Kidney (tissue), 14 donors: ENCODE measurements around the gene SERTAD1. TPM values are rescaled to one million over a fixed set of nuclear protein-coding genes. Genes with fewer than 3 reads are reported as not detected.

Experiments used
- DNase-seq, 5 donors: peaks; one replicate each; pipeline ENCODE4 v3.0.0-alpha.2; 2013 to 2020
- FAIRE-seq: peaks from 2 replicates; lab custom pipeline; 2012; peaks lifted over from hg19 to GRCh38; lab: Jason Lieb, UNC
- H3K27ac ChIP-seq, 2 donors: one replicate each; pipeline ENCODE4 v1.7.0; 2013; ENCODE audit warnings: low read depth in 2 of 2, low read length in 2 of 2, inconsistent platforms in 1 of 2
- H3K27me3 ChIP-seq: one replicate; pipeline ENCODE4 v1.7.1; 2013; ENCODE audit warnings: low read length, inconsistent platforms; ENCODE audit not compliant: control insufficient read depth, insufficient read depth
- H3K36me3 ChIP-seq, 3 donors: one replicate each; pipeline versions ENCODE4 v1.7.0 to v1.7.1; 2013; ENCODE audit warnings: low read length in 3 of 3, control low read depth in 1 of 3, inconsistent platforms in 1 of 3; ENCODE audit not compliant: insufficient read depth in 3 of 3, control insufficient read depth in 2 of 3
- H3K4me1 ChIP-seq, 3 donors: one replicate each; pipeline versions ENCODE4 v1.7.0 to v1.7.1; 2013; ENCODE audit warnings: low read length in 3 of 3, inconsistent platforms in 1 of 3, low read depth in 1 of 3; ENCODE audit not compliant: control insufficient read depth in 2 of 3, insufficient read depth in 2 of 3
- H3K4me3 ChIP-seq, 3 donors: one replicate each; pipeline versions ENCODE4 v1.7.0 to v1.8.1; 2013; ENCODE audit warnings: low read length in 3 of 3, control low read depth in 1 of 3, inconsistent platforms in 1 of 3
- H3K9ac ChIP-seq, 3 donors: one replicate each; pipeline versions ENCODE4 v1.7.0 to v1.7.1; 2013; ENCODE audit warnings: low read length in 3 of 3, control low read depth in 1 of 3, inconsistent platforms in 1 of 3
- H3K9me3 ChIP-seq, 3 donors: one replicate each; pipeline versions ENCODE4 v1.7.0 to v1.7.1; 2013; ENCODE audit warnings: low read length in 3 of 3, control low read depth in 1 of 3, inconsistent platforms in 1 of 3; ENCODE audit not compliant: control insufficient read depth in 2 of 3, insufficient read depth in 1 of 3
- CTCF ChIP-seq: IDR thresholded peaks from 3 replicates; pipeline ENCODE4 v1.5.1; 2012; ENCODE audit warnings: mild to moderate bottlenecking, moderate library complexity, borderline replicate concordance; ENCODE audit not compliant: insufficient read depth; ENCODE audit errors: extremely low read depth
- intact Hi-C: fragments of 100-400 bp; cut with DNase I; formaldehyde crosslinking; loops from one replicate; pipeline ENCODE4 v1.11.1; 2022
- polyA plus RNA-seq: library from polyadenylated mRNA; stranded (reverse); fragments of 350-450 nt; fragmentation: Illumina TruSeq; extraction: RNeasy Lipid Tissue Mini Kit (QIAGEN cat#74804); gene quantifications from one replicate; pipeline ENCODE4 v1.2.3, GENCODE V29; 2014; ENCODE audit warnings: low read depth, low replicate concordance; ENCODE audit not compliant: insufficient read depth
- total RNA-seq: library from RNA; stranded (reverse); fragmentation: NEBNext Ultra II Directional; extraction: Animal tissue kit (Norgen Biotek cat#: 25700); gene quantifications from one replicate; pipeline ENCODE4 v1.2.1, GENCODE V29; 2021
- donor health status: control.
- donor health status: control.
- donor health status: control.
- donor health status: control.
- donor health status: control.
- donor health status: DM: yes; HTN: yes; CAD: no.
- donor health status: Normal renal cell carcinoma (clear cell type).

SERTAD1 gene
- total and polyA plus RNA-seq, 2 donors from 2014 or later = 14.8 to 18.2 TPM

DNA sequence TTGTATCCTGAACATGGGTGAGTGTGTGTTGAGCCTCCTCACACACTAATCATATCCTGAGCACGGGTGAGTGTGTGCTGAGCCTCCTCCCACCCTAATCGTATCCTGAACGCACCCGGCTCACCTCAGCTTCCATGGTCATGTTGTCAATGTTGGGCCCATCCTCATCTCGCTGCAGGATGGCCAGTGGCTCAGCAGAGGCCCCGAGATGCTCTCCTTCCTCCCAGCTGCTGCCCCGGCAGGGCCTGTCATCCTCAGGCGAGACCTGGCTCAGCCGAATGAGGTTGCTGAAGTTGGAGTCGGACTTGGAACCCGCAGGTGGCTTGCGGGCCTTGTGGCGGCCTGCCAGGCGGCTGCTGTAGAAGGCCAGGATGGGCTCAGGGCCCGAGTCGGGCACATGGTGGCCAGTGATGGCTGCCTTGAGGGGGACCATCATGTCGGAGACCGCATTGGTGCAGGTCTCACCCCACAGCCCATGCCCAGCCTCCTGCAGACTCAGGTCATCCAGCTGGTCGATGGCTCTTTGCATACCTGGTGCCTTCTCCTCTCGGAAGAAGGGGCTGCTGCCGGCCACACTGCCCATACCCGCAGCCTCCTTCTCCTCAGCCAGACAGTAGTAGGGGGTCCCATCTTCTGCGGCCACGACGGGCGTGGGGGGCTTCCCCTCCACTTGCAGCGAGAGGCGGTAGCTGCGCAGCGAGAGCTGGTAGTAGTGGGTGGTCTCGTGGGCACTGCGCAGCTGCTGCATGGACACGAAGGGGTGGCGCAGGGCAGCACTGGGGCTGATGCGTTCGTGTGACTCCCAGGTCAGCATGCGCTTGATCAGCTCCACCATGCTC lies 45.4 kb downstream of the SERTAD1 start:
- H3K4me1 ChIP-seq = no peaks in the 10 kb centered on the region
- H3K4me3 ChIP-seq = no peak overlapping the region
- no peaks in the 10 kb centered on the region for H3K27me3 ChIP-seq
- H3K9ac ChIP-seq = no peak overlapping the region
- no peak overlapping the region for H3K27ac ChIP-seq
- no peaks in the 10 kb centered on the region for H3K9me3 ChIP-seq
- FAIRE-seq (no peak), DNase-seq (no peak)
- intact Hi-C loops = no loop called here
- H3K36me3 ChIP-seq = peaks cover 2 to 8% (median 3%) of the 10 kb centered on the region in 3 donors
- TF ChIP-seq CTCF = no peak

DNA sequence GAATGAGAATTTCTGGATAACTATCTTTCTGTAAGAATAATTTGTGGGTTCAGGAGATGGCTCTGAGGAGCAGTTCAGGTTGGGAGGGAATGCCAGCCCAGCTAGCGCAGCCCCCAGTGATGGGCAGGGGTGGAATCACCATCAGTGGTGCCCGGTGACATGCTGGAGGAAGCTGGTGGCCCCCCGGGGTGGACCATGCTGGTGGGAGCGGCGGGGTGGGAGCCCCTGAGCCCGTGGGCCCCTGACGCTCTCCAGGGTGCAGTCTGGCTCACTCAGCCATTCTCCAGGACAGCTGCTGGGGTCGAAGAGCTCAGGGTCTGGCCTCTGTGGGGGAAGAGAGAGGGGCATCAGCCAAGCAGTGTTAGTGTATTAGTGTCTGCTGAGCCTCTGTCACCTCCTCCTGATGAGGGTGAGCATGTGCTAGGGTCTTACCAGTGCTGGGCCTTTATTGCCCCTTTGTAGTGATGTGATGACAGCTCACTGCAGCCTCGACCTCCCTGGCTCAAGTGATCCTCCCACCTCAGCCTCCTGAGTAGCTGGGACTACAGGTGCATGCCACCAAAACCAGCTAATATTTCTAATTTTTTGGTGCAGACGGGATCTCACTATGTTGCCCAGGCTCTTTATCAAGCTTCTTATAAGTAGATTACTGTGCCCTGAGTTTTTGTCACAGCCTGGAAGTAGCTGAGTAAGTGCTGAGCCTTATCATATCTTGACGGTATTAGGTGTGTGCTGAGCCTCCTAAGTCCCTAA lies 46.2 kb downstream of the SERTAD1 start:
- H3K4me3 ChIP-seq = no peak overlapping the region
- TF ChIP-seq CTCF = no peak
- intact Hi-C loops = no loop called here
- no peak for FAIRE-seq
- no peak for DNase-seq
- peaks cover 2 to 8% (median 3%) of the 10 kb centered on the region in 3 donors for H3K36me3 ChIP-seq
- no peaks in the 10 kb centered on the region for H3K9me3 ChIP-seq
- no peaks in the 10 kb centered on the region for H3K4me1 ChIP-seq
- H3K27me3 ChIP-seq = no peaks in the 10 kb centered on the region
- no peak overlapping the region for H3K9ac ChIP-seq
- H3K27ac ChIP-seq = no peak overlapping the region

- Histone ChIP-seq H3K36me3 (peaks cover 5 to 15% (median 9%) of the 10 kb centered on the region in 3 donors), H3K9me3 (no peaks in the 10 kb centered on the region), H3K4me1 (no peaks in the 10 kb centered on the region), H3K27me3 (no peaks in the 10 kb centered on the region), H3K9ac (no peak overlapping the region), H3K4me3 (no peak overlapping the region), H3K27ac (no peak overlapping the region)
- intact Hi-C loops = no loop called here
- no peak for TF ChIP-seq CTCF
- no peak for FAIRE-seq
- no peak for DNase-seq
Observed at GRCh38 chr19:40378509-40378908, 47.3 kb downstream of the SERTAD1 start.
